GM20000 (cell line): Measurements from ENCODE around the gene FRS3.

Experiments
- DNase-seq: peaks from one replicate; pipeline ENCODE4 v3.0.0; 2012; ENCODE audit warnings: low spot score
- CTCF ChIP-seq: IDR thresholded peaks from 2 replicates; pipeline ENCODE4 v1.5.1; 2012; ENCODE audit warnings: mild to moderate bottlenecking, control low read depth; ENCODE audit errors: extremely low read depth, missing control alignments

The FRS3 gene

GRCh38 chr6:41805830-41806774 lies 26.4 kb upstream of the FRS3 start:
- DNase-seq: no peak
- TF ChIP-seq CTCF: no peak

DNA sequence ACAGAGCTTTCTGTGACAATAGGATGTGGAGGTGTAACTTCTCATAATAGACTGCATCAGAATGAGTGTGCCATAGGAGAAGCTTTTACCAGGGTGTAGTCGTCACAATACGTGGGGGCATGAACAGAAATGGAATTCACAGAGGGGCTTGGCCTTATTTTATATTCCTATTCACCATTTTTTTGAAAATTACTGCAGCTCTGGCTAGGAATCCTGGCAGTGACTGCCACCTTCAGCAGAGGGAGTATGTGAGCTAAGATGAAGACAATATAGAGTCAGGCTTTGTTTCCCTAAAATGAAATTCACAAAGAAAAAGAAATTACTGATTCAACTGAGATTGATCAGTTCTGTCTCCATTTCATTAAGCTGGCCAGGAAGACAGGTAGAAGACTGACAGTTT lies 21.7 kb upstream of the FRS3 start:
- no peak for DNase-seq
- no peak for TF ChIP-seq CTCF

DNA sequence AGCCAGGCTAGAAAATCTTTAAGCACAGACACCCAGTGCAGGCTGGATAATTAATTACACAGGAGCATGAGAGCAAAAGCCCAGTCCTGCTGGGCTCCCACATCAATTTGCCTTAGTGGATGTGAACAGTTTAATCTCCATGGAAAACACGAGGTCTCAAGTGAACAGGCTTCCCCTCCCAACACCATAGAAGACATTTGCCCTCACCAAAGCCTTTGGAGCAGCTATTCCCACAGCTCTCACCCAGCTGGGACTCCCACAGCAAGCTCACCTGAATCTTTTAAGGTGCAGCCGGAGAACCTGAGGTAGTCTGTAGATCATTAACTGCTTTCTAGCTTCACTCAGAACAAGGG lies 19.8 kb upstream of the FRS3 start:
- DNase-seq: no peak
- TF ChIP-seq CTCF: no peak

GRCh38 chr6:41798901-41799558 lies 19.3 kb upstream of the FRS3 start:
- no peak for TF ChIP-seq CTCF
- DNase-seq: no peak

DNA sequence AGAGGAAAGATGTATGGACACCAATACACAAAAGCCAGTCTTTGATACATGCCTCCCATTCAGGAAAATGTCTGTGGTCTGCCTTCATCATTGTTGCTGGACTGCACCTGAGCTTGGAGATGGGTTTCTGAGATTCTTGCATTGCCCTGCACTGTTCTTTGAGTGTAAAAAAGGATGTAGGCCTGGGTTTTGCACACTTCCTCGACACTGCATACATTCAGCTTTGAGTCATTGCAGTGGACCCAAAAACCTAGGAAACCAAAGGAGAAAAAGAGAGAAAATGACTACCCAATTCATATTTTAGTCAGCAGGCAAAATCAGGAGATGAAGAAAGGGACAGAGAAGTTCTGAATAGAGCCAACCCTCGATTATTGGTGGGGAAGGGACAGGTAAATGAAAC lies 16.8 kb upstream of the FRS3 start:
- no peak for DNase-seq

GRCh38 chr6:41791984-41792383 lies 12.3 kb upstream of the FRS3 start:
- no peak for TF ChIP-seq CTCF
- no peak for DNase-seq

More for the DNA sequence above, 16.8 kb upstream of the FRS3 start:
- TF ChIP-seq CTCF: no peak

DNA sequence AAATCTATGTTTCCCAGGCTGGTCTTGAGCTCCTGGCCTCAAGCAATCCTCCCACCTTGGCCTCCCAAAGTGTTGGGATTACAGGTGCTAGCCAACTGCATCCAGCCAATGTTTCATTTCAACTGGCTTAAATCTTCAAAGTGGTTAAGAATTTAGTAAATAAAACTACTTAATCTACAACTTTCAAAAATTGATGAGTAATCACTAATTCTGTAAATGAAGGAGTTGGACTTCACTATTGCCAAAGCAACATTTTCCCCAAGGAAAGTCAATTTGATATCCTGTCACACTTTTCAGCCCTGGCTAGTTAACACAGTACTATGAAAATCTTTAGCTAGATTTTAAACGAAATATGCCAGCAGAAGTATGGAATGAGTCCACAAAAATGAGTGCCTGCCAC lies 11.6 kb upstream of the FRS3 start:
- TF ChIP-seq CTCF: no peak

More for the DNA sequence above, 11.6 kb upstream of the FRS3 start:
- no peak for DNase-seq
